Omental fat pad (tissue), 4 donors: ENCODE data around the gene IDH2. TPM values are rescaled to one million over a fixed set of nuclear protein-coding genes. Genes with fewer than 3 reads are reported as not detected.

Experiments
- ATAC-seq: fragments of 150-250 bp; one replicate; pipeline ENCODE4 v1.9.1; 2016; ENCODE audit warnings: mild to moderate bottlenecking, moderate library complexity; ENCODE audit not compliant: low FRiP score
- DNase-seq: peaks from one replicate; pipeline ENCODE4 v3.0.0-alpha.2; 2019; ENCODE audit warnings: low spot score
- total RNA-seq, 4 donors: library from RNA; depleted of rRNA; stranded (reverse); fragments of >200 nt; gene quantifications; one replicate each; pipeline ENCODE4 v1.1.0, GENCODE V29; 2016
- TF ChIP-seq, protein P1 (sequence below), 3 donors: fragments of 450-650 bp; IDR thresholded peaks; one replicate each; pipeline ENCODE4 v1.5.1; 2016 to 2017; ENCODE audit warnings: antibody characterized with exemption in 3 of 3, mild to moderate bottlenecking in 3 of 3, moderate library complexity in 2 of 3

IDH2 gene
- total RNA-seq, 4 donors from 2014 or later = 24.9 to 43.7 (median 35.2) TPM

DNA sequence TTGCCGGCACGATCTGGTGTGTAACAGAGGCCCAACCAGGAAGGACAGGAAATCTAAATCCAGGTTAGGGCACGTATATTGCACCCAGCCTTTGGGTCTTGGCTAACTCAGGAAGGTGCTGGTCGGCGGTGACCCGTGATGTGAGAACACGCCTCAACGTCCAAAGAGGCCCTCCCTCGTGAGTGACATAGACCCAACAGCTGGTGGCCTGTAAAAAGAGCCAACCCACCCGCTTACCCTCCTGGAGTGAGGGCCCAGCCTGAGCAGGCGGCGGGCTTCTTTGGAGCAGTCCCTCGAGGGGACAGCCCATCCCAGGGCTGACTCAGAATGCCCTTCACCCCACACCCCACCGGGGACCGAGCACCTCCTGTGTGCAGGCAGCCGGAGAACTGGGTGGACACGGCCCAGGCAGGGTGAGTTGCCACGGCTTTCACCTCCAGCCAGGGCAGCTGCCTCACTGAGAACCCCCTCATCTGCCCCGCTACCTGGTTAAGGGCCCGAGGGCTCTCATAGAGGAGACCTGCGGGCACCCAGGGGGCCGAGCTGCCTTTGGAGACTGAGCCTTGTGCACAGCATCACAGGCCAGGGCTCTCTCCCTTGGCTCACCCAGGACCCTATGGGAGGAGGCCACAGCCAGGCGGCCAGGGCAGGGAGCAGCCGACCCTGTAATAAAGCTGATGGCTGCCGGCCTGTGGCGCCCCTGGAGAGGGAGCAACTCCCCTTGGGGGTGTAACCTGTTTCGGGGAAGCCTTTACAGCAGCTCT is 59.3 kb downstream of the IDH2 start:
- no peak for ATAC-seq

DNA sequence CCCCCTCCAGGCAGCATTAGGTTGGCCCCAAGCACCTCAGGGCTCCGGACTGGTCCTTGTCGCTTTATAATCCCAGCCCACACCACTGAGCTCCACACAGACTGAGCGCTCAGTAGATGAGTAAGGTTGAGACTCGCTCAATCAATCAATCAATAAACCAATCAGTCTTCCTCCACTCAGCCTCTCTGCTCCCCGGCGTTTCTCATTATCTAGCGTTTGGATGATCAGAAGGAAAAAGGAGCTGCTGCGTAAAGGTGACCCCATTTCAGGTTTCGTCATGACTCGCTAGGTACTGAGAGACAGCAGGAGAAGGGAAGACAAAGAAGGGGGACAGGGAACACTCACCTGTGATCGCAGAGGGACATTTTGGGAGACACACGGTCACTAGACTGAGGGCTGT is 59.9 kb downstream of the IDH2 start:
- DNase-seq (no peak), ATAC-seq (no peak)
- TF ChIP-seq, protein P1, sequence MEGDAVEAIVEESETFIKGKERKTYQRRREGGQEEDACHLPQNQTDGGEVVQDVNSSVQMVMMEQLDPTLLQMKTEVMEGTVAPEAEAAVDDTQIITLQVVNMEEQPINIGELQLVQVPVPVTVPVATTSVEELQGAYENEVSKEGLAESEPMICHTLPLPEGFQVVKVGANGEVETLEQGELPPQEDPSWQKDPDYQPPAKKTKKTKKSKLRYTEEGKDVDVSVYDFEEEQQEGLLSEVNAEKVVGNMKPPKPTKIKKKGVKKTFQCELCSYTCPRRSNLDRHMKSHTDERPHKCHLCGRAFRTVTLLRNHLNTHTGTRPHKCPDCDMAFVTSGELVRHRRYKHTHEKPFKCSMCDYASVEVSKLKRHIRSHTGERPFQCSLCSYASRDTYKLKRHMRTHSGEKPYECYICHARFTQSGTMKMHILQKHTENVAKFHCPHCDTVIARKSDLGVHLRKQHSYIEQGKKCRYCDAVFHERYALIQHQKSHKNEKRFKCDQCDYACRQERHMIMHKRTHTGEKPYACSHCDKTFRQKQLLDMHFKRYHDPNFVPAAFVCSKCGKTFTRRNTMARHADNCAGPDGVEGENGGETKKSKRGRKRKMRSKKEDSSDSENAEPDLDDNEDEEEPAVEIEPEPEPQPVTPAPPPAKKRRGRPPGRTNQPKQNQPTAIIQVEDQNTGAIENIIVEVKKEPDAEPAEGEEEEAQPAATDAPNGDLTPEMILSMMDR (IDR thresholded peaks at IDR 0.05) = no peak

More for the DNA sequence above, 59.3 kb downstream of the IDH2 start:
- TF ChIP-seq, protein P1 (IDR thresholded peaks at IDR 0.05) = no peak
- DNase-seq = no peak

DNA sequence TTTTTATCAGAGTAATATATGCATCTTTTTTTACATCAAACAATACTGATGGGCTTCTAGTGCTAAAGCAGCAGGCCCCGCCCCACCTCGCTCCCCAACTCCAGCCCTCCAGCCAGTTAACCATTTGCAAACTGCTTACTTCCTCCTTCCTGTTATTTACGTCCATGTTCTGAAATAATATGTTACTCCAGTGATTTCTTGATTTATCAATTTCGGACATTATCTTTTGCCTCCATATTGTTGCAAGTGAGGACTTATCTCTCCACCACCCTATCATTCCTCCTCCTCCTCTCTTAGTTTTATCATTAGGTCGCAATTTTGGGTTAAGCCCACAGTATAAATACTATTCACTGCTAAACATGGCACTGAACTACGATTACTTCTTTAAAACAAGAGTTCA is 61.6 kb downstream of the IDH2 start:
- ATAC-seq = no peak
- TF ChIP-seq, protein P1 (IDR thresholded peaks at IDR 0.05) = no peak
- no peak for DNase-seq

DNA sequence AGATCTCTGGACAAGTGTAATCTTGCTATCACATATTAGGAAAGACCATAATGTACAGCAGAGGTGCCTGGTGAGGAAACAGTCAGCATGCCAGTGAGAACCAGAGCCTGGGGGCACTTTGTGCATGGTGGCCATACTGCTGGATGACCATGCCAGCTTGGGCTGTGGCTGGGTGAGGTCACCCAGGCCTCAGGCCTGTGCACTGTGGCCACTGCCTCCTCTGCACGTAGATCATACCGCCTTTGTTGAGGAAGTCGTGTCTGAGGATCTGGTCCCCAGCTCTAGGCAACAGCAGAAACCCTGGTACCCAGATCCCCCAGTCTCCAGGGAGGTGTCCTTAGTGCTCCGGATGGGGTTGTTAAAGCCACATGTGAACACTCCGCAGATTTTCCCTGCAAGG is 62.3 kb downstream of the IDH2 start:
- TF ChIP-seq, protein P1 (IDR thresholded peaks at IDR 0.05) = no peak
- DNase-seq = no peak
- ATAC-seq = no peak

DNA sequence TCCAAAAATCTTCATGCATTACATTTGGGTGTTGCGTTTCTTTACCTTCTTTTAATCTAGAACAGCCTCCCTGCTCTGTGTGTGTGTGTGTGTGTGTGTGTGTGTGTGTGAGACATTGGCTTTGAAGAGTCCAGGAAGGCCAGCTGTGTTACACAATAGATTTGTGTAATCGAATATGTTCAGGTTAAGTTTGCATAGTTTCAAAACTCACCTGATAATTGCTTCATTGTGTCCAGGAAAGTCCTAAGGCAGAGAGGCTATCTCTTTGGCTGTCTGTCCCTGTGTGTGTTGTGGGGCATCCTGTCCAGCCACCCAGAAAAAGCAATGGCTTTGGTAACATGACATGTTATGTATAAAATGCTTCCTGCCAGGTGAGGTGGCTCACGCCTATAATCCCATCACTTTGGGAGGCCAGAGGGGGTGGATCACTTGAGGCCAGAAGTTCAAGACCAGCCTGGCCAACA is 63.6 kb downstream of the IDH2 start:
- no peak for DNase-seq
- TF ChIP-seq, protein P1 (IDR thresholded peaks at IDR 0.05) = no peak
- ATAC-seq = no peak

DNA sequence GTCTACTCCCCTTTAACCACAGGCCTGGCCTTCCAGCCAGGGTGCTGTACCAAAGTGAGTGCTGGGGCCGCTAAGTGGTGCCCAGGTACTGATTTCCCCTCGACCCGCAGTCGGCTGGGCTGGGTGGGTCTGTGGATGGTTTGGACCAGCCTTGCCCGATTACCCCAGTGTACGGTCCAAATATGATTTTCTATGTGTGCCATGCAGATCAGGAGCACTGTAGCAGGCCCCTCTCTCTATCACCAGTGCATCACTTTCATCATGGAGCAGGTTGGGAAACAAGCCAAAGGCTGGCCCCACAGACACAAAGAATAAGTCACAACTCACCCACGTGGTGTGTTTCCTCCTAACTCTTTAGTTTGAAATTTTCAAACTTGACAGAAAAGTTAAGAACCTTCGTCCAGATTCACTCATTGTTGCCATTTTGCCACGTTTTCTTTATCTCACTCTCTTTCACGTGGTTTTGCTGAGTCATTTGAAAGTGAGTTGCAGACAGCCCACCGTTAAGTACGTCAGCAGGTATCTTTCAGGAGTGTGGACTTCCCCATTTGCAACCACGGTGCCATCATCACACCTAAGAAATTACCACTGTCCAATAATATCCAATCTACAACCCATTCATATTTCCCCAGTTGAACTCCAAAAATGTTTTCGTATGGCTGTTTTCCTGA is 64.2 kb downstream of the IDH2 start:
- no peak for ATAC-seq
- TF ChIP-seq, protein P1 (IDR thresholded peaks at IDR 0.05) = no peak
- DNase-seq = no peak

DNA sequence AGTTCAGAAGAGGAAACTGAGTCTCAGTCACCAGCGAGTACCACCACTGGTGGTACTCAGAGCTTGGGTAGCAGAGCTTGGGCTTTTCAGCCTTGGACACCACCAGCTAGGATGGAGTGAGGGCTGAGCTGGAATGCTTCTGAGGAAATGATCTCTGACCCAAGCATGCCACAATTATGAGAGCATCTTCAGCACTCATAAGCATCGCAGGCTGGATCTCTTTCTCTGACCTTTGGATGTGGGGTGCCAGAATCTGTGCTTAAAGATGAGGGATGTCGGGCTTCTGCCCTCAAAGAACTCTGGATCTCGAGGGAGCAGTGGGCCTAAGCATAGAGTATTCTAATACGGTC is 64.8 kb downstream of the IDH2 start:
- ATAC-seq (no peak), DNase-seq (no peak)

More for the DNA sequence above, 64.8 kb downstream of the IDH2 start:
- TF ChIP-seq, protein P1 (IDR thresholded peaks at IDR 0.05) = no peak
